Measurements from ENCODE around the gene GAPDH.
A peak's percentile ranks its signal among the peaks of the same experiment; 100 is the strongest.
"Not testable (repeated sequence)": the region's sequence is repeated elsewhere in the genome, so short reads cannot be mapped to it uniquely, and the experiment has no call there.

The GAPDH gene

DNA sequence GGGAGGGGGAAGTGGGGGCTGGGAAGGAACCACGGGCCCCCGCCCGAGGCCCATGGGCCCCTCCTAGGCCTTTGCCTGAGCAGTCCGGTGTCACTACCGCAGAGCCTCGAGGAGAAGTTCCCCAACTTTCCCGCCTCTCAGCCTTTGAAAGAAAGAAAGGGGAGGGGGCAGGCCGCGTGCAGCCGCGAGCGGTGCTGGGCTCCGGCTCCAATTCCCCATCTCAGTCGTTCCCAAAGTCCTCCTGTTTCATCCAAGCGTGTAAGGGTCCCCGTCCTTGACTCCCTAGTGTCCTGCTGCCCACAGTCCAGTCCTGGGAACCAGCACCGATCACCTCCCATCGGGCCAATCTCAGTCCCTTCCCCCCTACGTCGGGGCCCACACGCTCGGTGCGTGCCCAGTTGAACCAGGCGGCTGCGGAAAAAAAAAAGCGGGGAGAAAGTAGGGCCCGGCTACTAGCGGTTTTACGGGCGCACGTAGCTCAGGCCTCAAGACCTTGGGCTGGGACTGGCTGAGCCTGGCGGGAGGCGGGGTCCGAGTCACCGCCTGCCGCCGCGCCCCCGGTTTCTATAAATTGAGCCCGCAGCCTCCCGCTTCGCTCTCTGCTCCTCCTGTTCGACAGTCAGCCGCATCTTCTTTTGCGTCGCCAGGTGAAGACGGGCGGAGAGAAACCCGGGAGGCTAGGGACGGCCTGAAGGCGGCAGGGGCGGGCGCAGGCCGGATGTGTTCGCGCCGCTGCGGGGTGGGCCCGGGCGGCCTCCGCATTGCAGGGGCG, at the start of gene GAPDH:
Gene GAPDH (plus strand): TSS at position 595 of the 772 bp plus-strand sequence. CDS start 316 bp downstream, outside the sequence.
- DNase-seq (ENCODE audit: low spot score) (peak; percentile 97), FAIRE-seq (no peak)

DNA sequence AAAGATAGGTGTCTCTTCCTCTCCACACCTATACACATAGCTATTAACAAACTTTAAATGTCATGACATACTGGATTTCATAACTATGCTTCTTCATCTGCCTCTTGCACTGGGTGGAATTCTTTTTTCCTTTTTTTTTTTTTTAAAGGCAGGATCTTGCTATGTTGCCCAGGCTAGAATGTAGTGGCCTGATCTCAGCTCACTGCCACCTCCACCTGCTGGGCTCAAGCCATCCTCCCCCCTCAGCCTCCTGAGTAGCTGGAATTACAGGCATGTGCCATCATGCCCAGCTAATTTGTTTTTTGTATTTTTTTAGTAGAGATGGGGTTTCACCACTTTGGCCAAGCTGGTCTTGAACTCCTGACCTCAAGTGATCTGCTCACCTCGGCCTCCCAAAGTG, 46.1 kb upstream of the GAPDH start:
- no peak for FAIRE-seq
- DNase-seq (ENCODE audit: low spot score): no peak

DNA sequence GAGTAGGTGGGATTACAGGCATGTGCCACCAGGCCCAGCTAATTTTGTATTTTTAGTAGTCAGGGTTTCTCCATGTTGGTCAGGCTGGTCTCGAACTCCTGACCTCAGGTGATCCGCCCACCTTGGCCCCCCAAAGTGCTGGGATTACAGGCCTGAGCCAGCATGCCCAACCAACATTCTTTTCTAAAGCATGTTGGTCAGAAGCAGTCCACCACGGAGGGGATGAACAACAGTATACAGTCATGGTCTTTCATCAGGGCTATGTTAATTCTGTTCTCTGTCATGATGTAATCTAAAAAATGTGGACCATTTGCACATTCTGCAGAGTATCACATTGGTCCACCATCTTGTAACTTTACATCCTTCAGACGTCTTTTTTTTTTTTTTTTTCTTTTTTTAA, 44.9 kb upstream of the GAPDH start:
- FAIRE-seq (no peak), DNase-seq (ENCODE audit: low spot score) (no peak)

DNA sequence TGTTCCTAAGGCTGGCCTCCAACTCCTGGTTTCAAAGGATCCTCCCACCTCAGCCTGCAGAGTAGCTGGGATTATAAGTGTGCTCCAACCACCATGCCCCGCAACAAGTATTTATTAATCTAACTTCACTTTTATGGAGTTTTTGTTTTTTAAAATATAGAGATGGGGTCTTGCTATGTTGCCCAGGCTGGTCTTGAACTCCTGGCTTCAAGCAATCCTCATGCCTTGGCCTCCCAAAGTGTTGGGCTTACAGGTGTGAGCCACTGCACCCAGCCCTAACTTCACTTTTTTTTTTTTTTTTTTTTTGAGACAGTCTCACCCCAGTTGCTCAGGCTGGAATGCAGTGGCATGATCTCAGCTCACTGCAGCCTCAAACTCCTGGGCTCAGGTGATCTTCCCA, 43.6 kb upstream of the GAPDH start:
- DNase-seq (ENCODE audit: low spot score); FAIRE-seq: not testable (repeated sequence)

DNA sequence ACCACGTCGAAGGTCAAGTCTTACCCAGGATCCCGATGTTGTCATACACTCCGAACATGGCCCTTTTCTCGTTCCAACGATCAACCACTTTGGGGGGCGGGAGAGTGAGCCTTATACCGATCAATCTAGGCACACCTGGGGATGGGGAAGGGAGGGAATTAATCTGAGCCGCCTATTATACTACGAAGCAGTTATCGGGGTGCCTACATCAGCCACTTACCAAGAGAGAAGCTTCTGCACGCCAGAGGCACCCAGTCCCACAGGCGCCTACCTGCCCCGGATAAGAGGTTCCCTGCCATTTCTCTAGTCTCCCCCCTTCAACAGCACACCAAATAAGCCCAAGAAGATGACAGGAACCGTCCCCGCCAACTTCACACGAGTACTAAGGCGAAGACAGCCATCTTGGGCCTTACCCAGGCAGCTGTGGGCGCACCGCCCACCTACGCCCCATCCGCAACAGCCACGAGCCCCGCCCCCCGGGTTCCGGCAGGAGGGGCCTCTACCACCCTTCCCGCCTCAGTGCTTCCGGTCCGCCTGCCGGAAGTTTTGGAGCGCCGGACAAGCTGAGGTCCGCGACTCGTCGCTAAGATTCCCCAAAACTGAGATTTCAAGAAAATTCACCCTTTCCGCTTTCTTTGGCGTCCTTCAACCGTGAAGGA, 41.4 kb upstream of the GAPDH start, which contains the start of gene MRPL51:
Gene MRPL51 (minus strand): TSS at position 425 of the 659 bp plus-strand sequence. CDS start 126 bp downstream, at position 299.
- FAIRE-seq (peak; percentile 53), DNase-seq (ENCODE audit: low spot score) (peak; percentile 97)

DNA sequence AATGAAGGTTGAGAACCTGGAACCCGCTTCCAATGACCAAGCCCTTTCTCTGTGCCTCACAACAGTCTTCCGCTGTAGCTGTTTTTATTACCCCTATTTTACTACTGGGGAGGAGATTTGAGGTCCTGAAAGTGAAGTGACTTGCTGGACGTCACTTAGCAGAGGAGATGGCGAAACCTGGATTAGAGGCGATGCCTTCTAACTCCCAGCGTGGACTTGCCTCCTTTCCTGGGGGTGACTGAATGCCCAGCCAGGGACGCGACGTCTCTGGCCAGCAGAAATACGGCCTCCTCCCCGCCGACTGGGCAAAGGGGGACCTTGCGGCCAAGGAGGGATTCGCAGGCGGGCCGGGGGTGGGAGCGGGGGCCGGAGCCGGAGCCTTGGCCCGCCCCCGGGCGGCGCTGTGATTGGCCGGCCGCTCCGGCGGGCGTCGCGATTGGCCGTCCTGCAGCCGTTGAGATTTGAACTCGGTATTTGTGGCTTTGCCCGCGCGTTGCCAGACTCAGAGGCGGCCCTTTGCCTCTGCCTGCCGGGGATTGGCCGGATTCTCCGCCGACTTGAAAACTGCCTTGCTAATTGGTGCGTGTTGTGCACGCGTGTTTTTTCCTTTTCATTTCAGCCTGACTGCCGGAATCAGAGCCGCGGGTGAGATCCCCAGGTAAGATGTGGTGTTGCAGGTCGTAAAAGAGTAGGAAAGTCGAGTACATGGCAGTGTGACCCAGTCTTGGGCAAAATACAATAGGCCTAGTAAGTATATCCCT, 40.6 kb upstream of the GAPDH start, which contains the start of gene NCAPD2:
Gene NCAPD2 (plus strand): TSS at position 606 of the 761 bp plus-strand sequence. CDS start 997 bp downstream, outside the sequence.
- peak; percentile 99 for DNase-seq (ENCODE audit: low spot score)
- peak; percentile 50 for FAIRE-seq

DNA sequence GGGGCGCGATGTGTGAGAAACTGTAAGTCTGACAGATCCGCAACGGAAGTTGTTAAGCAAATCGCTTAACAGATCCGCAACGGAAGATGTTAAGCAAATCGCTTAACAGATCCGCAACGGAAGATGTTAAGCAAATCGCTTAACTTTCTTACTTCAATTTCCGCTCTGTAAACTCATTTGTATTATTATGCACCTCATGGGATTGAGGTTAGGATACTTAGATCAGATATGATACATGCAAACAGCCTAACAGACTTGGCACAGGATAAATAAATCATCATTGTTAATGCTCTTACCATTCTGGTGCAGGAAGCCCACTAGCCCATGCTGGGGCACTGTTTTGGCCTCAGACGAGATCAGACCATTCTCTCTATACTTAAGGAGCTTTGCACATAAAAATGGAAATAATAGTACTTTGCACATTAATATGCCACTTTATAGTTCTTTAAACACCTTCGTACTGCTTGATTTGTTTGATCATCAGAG, 40.0 kb upstream of the GAPDH start:
- DNase-seq (ENCODE audit: low spot score) (no peak), FAIRE-seq (no peak)

DNA sequence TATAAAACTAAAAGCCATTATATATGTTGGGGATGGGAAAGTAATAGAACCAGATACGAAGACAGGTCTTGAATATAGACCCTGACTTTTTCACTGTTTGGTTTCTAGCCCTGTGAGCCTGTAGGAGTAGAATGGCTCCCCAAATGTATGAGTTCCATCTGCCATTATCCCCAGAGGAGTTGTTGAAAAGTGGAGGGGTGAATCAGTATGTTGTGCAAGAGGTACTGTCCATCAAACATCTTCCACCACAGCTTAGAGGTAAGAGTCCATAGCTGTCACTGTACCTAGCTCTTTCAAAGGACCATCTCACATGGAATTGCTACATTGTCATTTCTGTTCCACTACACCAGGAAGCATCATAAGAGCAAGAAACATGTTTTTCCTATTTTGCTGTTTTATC, 39.3 kb upstream of the GAPDH start:
- DNase-seq (ENCODE audit: low spot score) (no peak), FAIRE-seq (no peak)

DNA sequence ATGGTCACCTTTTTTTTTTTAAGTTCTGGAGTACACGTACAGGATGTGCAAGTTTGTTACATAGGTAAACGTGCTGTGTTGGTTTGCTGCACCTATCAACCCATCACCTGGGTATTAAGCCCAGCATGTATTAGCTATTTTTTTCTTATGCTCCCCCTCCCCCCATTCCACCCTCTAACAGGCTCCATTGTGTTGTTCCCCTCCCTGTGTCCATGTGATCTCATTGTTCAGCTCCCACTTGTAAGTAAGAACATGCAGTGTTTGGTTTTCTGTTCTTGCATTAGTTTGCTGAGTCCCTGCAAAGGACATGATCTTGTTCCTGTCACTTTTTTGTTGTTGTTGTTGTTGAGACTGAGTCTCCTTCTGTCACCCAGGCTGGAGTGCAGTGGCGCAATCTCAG, 37.0 kb upstream of the GAPDH start:
- FAIRE-seq; DNase-seq (ENCODE audit: low spot score): not testable (repeated sequence)

DNA sequence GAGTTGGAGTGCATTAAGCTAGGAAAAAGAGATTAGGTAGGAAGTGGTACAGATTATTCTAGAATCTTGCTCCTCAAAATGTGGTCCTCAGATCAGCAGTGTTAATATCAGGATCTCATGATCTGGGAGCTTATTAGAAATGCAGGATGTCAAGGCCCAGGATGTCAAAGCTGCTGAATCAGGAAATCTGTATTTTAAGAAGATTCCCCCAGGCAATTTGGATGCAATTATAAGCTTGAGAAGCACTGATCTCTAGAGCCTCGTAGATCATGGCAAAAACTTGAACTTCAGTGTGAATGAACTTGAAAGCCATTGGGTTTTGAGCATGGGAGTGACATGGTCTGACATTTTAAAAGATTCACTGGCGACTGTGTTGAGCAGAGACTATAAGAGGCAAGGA, 33.9 kb upstream of the GAPDH start:
- no peak for FAIRE-seq
- DNase-seq (ENCODE audit: low spot score): no peak

DNA sequence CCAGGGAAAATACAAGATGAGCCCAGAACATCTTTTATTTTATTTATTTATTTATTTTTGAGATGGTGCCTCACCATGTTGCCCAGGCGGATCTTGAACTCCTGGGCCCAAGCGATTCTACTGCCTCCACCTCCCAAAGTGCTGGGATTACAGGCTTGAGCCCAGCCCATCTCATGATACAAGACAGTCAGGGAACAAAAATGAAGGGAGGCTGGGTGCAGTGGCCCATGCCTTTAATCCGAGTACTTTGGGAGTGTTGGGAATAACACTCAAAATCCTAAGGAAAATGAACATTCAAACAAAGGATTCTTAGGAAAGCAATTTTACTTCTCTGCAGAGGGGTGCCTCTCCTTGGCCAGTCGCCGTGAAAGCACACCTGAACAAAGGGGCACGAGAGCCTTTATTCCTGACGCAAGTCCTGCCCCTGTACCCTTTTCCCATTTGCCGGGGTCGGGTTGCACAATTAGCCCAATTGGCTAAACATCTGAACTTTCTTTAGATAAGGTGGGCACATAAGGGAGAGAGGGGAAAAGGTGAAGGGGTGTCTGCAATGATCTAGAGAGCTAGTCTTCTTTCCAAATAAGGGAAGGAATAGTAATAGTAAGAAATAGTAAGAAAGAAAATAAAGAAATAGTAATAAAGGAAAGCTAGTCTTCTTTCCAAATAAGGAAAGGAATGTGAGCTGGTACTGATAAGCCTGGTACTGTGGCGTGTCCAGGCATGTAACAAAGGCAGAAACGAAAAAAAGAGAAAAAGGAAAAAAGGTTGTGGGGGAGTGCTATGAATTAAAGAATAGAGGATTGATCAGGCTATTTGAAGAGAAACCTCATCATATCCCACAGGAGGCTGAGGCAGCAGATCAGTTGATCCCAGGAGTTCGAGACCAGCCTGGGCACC, 27.0 kb upstream of the GAPDH start:
- FAIRE-seq (no peak), DNase-seq (ENCODE audit: low spot score) (no peak)

DNA sequence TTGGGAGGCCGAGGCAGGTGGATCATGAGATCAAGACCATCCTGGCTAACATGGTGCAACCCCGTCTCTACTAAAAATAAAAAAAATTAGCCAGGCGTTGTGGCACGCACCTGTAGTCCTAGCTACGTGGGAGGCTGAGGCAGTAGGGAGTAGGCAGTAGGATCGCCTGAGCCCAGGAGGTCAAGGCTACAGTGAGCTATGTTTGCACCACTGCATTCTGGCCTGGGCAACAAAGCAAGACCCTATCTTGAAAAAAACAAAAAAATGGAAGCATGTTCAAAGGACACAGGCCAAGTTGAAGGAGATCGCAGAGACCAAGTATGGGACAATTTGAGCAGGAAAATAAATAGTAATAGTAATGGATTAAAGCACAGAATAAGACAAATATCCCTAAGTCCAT, 26.2 kb upstream of the GAPDH start:
- DNase-seq (ENCODE audit: low spot score) (no peak), FAIRE-seq (no peak)

DNA sequence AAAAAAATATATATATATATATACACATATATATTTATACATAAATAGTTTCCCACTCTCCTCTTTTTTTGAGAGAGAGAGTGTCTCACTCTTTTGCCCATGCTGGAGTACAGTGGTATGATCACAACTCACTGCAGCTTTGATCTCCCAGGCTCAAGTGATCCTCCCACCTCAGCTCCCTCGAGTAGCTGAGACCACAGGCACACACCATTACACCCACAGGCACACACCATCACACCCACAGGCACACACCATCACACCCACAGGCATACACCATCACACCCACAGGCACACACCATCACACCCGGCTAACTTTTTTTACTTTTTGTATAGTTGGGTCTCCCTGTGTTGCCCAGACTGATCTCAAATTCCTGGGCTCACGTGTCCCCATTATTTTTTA, 14.1 kb upstream of the GAPDH start:
- FAIRE-seq (peak; percentile 89), DNase-seq (ENCODE audit: low spot score) (no peak)

DNA sequence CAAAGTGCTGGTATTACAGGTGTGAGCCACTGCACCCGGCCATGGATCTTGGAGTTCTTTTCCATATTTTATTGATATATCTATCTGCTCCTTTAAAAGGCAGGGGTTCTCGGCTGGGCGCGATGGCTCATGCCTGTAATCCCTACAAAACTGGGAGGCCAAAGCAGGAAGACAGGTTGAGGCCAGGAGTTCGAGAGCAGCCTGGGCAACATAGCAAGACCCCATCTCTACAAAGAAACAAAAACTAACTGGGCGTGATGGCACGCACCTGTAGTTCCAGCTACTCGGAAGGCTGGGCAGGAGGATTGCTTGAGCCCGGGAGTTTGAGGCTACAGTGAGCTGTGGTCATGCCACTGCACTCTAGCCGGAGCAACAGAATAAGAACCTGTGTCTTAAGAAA, 12.1 kb upstream of the GAPDH start:
- FAIRE-seq (no peak), DNase-seq (ENCODE audit: low spot score) (no peak)

DNA sequence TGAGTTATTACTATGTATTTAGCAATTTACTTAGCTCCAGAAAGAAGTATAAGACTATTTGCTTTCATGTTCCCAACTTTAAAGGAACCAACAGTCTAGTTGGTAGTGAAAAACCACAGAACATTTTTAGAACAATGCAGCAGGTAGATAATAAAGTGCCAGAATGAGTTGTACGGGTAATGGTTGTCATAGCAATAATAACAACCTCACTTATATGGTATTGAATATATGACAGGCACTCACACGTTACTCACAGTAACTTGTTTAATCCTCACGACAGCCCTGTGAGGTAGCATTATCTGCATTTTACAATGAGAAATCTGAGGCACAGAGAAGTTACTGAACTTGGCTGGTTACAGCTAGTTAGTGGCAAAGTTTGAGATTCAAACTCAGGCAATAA, 10.6 kb upstream of the GAPDH start:
- DNase-seq (ENCODE audit: low spot score) (no peak), FAIRE-seq (no peak)

DNA sequence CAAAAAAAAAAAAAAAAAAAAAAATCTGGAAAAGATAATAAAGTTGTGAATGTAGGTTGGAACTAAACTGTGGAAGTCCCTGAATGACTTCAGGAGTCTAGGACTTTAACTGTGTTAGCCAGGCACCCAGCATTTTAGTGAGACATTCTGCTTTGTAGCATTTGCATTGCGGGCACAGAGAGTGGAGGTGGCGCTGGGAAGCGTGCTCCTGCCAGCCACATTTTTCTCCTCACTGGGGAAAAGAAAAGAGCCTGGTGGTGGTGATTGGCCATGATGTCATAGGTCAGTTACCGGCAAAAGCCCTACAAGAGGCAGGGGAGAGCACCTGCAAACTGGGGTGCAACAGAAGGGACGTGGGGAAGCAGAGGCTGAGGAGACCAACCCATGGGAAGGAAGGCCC, 9.7 kb upstream of the GAPDH start:
- no peak for FAIRE-seq
- DNase-seq (ENCODE audit: low spot score): no peak

DNA sequence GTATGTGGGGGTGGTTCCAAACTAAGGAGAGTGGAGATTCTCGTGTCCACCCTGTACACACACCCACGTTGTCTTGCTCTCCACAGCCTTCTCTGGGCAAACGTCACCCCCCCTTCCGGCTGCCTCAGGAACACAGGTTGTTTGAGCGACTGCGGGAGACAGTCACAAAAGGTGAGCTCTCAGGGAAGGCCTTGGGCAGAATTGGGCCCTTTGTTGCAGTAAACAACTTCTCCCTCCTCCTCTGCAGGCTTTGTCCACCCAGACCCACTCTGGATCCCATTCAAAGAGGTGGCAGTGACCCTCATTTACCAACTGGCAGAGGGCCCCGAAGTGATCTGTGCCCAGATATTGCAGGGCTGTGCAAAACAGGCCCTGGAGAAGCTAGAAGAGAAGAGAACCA, 8.1 kb upstream of the GAPDH start:
- DNase-seq (ENCODE audit: low spot score) (no peak), FAIRE-seq (no peak)

DNA sequence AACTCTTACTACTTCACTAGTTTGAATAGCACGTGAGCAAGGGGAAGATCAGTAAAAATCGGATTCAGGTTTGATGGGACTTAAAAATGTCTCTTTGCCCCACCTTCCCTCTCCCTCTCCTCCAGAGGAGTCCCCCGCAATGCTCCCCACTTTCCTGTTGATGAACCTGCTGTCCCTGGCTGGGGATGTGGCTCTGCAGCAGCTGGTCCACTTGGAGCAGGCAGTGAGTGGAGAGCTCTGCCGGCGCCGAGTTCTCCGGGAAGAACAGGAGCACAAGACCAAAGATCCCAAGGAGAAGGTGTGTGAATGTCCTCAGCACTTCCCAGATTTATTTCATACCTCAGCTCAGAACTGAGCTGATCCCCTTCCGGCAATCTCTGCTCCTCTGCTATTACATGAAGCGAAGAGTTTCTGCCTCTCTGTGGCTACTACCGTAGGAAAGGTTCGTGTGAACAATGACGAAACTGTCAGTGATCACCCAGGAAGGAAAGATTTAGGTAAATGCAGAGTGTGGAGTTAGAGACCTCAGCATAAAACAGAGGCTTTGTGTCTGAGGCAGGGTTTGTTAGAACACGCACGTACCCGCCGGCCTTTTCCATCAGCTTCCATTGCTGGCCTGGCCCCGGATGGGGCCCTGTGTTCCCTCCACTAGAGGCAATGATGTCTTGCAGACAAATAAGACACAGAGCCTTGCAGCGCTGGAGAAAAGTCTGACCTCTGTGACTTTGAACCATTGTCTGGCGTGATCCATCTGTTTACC, 7.4 kb upstream of the GAPDH start:
- no peak for DNase-seq (ENCODE audit: low spot score)
- FAIRE-seq: peak; percentile 48

DNA sequence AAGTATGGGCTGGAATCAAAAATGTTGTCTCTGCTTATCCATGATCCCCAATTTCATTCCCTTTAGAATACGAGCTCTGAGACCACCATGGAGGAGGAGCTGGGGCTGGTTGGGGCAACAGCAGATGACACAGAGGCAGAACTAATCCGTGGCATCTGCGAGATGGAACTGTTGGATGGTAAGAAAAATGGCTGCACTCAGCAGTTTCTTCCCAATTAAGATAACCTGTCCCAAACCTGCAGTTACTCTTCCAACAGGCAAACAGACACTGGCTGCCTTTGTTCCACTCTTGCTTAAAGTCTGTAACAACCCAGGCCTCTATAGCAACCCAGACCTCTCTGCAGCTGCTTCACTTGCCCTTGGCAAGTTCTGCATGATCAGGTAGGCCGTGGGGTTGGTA, 6.6 kb upstream of the GAPDH start:
- FAIRE-seq (no peak), DNase-seq (ENCODE audit: low spot score) (no peak)

All from urothelium cell line (cell line).